ENCODE data around the gene TIMM29. TPM values are rescaled to one million over a fixed set of nuclear protein-coding genes. Genes with fewer than 3 reads are reported as not detected.
A peak's percentile ranks its signal among the peaks of the same experiment; 100 is the strongest.
"Not testable (repeated sequence)": the region's sequence is repeated elsewhere in the genome, so short reads cannot be mapped to it uniquely, and the experiment has no call there.

The TIMM29 gene
- total RNA-seq, 1 donor from 2014 or later = 38.5 TPM

DNA sequence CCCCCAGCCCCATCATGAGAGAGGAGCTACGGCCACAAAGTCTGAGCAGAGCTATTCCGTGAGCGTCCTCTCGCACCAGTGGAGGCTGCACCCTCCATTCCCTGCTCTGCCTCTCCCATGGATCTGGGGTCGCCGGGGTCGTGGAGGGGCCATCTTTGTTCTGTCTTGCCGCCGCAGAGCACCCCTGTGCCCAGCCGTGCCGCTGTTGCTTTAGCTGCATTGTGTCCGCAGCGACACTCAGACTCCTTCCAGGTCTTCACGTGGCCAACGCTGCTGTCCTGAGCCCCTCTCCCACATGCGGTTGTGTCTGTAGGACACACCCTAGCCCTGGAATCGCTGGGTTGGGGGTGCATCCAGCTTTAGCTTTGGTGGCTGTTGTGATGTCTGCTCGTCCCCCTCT, 16.0 kb upstream of the TIMM29 start:
- no peak for DNase-seq

- no peak for DNase-seq
Measured at GRCh38 chr19:10913716-10914340, 14.8 kb upstream of the TIMM29 start.

GRCh38 chr19:10915130-10916091, 13.2 kb upstream of the TIMM29 start:
- no peak for DNase-seq

DNA sequence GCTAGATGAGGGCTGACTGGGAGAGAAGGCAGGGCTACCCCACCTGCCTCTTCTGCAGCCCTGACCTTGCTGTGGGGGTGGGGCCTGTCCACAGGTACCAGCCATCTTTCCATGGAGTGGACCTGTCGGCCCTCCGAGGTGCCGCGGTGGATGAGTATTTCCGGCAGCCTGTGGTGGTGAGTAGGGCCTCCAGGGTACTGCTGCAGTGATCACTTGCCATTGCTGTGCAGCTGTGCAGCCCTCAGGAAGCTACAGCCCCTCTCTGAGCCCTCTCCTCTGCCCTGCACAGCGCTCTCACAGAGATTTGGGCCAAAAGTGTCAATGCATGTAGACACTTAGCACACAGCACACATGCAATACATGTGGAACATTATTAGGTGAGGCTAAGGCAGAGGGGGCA, 12.0 kb upstream of the TIMM29 start:
- DNase-seq = no peak

GRCh38 chr19:10918359-10918758, 10.3 kb upstream of the TIMM29 start:
- DNase-seq = no peak

DNA sequence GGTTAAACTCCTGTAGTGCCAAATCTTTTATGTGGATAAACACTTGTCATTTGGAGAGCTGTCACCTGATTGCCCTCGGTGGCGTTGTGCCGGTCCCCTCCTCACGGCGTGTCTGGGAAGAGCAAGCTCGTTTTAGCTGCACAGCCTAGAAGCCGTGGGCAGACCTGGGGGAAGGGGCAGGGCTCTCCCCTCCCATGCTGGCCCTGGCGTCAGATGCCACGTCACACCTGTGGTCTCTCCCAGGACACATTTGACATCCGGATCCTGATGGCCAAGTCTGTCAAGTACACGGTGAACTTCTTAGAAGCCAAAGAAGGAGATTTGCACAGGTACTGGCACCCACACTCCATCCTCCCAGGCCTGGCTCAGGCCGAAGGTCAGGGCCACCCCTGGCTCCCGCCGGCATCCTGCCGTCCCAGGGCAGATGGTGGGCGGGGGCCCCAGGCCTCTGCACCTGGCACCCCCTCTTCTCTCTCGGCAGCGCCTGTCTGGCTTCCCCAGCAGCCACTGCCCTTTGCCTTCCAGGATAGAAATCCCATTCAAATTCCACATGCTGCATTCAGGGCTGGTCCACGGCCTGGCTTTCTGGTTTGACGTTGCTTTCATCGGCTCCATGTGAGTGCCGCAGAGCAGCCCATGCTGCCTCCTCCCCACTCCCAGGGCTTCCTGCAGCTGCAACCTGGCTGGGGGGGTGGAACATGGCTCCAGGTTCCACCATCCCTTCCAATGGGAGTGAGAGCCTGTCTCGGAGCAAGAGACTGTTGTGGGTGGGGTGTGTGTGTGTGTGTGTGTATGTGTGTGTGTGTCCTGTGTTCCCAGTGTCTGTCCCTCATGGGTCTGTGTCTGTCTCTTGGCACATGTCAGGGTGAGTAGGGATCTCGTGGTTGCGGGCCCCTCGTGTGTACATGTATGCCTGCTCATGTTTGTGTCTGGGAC, 9.0 kb upstream of the TIMM29 start:
- no peak for DNase-seq

DNA sequence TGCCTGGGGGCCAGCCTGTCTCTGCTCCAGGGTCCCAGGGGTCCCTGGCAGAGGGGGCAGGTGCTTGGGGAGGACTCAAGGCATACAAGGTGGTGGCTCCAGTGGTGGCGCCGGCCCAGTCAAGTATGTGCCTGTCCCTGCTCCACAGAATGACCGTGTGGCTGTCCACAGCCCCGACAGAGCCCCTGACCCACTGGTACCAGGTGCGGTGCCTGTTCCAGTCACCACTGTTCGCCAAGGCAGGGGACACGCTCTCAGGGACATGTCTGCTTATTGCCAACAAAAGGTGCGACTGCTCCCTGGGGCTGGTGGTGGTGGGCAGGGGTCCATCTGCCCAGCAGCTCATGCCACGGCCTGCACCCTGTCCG, 8.3 kb upstream of the TIMM29 start:
- no peak for DNase-seq

GRCh38 chr19:10920781-10921180, 7.8 kb upstream of the TIMM29 start:
- no peak for DNase-seq

DNA sequence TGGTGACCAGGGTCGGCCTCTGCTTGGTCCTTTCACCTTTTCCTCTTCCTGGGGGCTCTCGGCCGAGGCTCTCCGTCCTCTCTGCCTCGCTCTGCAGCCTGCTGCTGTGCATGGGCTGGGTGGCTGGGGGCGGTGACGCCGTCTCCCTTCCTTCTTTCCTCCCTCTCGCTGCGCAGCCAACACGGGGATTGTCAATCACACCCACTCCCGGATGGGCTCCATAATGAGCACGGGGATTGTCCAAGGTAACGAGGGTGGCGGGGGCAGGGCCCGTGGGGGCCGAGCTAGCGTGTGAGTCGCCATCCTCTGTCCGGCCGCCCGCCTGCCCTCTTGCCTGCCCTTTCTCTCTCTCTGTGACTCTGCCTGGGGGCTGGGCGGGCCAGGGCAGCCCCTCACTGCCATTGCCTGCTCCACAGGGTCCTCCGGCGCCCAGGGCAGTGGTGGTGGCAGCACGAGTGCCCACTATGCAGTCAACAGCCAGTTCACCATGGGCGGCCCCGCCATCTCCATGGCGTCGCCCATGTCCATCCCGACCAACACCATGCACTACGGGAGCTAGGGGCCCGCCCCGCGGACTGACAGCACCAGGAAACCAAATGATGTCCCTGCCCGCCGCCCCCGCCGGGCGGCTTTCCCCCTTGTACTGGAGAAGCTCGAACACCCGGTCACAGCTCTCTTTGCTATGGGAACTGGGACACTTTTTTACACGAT, 7.3 kb upstream of the TIMM29 start:
- DNase-seq = no peak

- DNase-seq = no peak
Measured at GRCh38 chr19:10921910-10922637, 6.5 kb upstream of the TIMM29 start.

DNA sequence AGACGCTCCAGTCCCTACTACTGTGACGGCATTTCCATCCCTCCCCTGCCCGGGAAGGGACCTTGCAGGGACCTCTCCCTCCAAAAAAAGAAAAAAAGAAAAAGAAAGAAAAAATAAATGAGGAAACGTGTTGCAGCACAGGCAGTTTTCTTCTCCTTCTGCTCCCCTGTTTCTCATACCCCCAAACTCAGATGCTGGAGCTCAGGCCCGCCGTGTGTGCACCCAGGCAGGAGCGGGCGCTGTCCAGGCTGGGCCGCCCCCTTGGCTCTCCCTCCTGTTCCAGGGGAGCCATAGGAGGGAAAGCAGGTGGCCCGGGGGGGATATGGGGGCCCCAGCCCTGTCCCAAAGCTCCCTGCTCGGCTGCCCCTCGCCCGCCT, 6.0 kb upstream of the TIMM29 start:
- no peak for DNase-seq

DNA sequence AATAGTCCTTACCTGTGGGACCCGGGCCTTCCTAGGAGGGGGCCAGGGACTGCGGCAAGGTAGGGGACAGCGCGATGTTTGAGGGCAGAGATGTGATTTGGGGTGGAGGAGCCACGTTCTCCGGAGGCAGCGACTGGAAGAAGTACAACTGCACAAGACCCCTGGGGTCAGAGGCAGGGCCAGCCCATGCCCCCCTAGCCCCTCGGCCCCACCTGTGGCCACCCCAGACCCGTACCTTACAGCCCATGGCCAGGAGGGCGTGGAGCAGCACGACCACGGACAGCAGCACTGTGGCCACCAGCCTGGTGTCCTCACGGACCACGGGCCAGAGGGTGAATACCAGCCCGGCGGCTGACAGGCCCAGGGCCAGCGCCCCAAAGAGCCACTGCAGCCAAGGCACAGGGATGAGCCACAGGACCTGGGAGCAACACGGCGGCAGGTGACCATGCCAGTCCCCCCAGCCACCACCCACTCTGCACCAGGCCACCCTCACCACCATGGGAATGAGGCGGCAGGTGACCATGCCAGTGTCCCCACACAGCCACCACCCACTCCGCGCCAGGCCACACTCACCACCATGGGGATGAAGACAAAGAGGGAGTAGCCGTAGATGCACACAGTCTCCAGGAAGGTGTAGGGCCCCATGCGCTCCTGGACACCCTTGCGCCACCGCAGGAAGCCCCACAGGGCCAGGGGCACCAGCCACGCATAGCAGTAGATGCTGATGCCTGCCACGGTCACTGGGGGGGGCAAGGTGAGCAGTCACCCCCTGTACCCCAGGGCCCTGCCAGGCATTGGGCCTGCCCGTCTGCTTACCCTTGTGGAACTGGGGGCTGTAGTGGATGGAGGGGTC, 5.1 kb upstream of the TIMM29 start:
- no peak for DNase-seq

- DNase-seq = no peak
Measured at GRCh38 chr19:10924597-10924996, 4.0 kb upstream of the TIMM29 start.

GRCh38 chr19:10927730-10928562, 665 bp upstream of the TIMM29 start:
- no peak for DNase-seq

- DNase-seq = no peak
Measured at GRCh38 chr19:10929402-10929794, 787 bp downstream of the TIMM29 start.

DNA sequence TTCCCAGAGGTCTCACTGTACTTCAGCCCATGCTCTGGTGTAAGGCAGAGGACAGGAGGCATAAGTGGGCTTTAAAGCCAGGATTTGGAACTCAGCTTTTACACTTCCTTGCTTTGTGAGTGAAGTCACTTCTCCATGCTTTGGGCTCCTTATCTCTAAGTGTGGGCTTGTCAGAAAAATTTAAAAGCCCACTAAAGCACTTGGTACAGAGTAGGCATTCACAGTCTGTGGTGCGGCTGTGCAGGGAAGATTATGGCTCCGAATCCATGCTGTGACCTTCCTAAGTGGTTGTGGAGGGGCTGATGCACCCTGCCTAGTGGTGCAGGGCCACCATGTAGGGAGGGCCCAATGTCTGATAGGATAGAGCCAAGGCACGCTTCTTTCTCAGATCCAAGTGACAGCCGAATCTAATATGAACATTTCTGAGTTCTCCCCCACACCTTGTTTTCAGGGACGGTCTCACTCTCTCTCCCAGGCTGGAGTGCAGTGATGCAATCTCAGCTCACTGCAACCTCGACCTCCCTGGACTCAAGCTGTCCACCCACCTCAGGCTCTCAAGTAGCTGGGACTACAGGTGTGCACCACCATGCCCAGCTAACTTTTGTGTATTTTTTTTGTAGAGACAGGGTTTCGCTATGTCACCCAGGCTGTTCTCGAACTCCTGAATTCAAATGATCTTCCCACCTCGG, 6.9 kb downstream of the TIMM29 start:
- no peak for DNase-seq

DNA sequence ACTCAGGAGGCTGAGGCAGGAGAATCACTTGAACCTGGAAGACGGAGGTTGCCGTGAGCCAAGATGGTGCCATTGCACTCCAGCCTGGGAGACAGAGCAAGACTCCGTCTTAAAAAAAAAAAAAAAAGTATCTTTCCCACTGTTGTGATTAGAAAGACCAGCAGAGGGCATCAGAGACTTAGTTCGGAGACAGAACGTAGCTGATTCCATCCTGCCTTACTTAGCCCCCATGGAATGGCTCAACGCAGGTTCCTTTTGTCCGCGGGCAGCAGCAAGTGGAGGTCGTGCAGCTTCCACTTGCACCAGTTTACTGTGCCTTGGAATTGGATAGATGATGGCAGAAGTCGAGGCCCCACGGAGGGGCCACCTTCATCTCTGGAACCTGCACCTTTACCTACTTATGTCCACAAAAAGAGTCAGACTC, 8.1 kb downstream of the TIMM29 start:
- peak; percentile 88 for DNase-seq

- not testable (repeated sequence) for DNase-seq
Measured at GRCh38 chr19:10941649-10942048, 13.0 kb downstream of the TIMM29 start.

DNA sequence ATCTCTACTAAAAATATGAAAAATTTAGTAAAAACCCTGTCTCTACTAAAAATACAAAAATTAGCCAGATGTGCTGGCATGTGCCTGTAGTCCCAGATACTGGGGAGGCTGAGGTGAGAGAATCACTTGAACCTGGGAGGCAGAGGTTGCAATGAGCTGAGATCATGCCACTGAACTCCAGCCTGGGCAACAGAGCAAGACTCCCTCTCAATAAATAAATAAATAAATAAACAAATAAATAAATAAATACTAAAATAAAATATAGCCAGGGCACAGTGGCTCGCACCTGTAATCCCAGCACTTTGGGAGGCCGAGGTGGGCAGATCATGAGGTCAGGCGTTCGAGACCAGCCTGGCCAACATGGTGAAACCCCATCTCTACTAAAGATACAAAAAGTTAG, 14.8 kb downstream of the TIMM29 start:
- DNase-seq = not testable (repeated sequence)

Measured in dermis blood vessel endothelial cell (primary cell).